ENCODE data around the gene NHEJ1.

The NHEJ1 gene

DNA sequence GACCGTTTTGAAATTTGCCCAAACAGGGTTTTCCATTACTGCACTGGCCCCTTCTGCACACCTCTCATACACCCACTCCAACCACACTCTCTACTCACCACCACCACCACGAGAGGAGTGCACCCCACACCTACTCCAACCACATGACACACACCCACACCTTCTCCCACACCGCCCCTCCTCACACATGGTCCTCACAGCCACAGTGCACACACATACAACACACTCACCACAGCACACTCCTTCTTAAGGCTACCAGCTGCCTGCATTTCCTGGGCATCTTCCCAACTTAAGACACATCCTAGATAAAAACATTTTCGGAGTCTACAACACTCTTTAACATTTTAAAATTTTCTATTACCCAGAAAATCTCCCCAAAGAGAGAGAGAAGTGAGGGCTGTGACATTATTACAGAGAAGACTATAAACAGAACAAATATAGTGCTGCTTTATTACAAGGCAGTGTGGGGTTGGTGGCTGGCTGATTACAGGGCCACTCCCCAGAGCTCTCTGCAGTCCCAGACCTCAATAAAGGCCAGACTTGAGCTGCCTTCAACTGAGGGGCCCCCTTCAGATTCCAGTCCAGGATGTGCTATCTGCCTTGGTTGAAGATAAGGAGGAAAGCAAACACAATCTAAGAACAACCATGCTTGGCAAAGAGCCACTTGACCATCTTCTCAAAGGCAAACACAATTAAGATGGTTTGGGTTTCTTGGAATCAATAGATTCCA lies 36.1 kb downstream of the NHEJ1 start:
- H3K4me3 ChIP-seq (ENCODE audit: low read depth, low read length), result no peak overlapping the region

- H3K4me3 ChIP-seq (ENCODE audit: low read depth, low read length), result no peak overlapping the region
These were observed 37.1 kb downstream of the NHEJ1 start for GRCh38 chr2:219123356-219124135.

DNA sequence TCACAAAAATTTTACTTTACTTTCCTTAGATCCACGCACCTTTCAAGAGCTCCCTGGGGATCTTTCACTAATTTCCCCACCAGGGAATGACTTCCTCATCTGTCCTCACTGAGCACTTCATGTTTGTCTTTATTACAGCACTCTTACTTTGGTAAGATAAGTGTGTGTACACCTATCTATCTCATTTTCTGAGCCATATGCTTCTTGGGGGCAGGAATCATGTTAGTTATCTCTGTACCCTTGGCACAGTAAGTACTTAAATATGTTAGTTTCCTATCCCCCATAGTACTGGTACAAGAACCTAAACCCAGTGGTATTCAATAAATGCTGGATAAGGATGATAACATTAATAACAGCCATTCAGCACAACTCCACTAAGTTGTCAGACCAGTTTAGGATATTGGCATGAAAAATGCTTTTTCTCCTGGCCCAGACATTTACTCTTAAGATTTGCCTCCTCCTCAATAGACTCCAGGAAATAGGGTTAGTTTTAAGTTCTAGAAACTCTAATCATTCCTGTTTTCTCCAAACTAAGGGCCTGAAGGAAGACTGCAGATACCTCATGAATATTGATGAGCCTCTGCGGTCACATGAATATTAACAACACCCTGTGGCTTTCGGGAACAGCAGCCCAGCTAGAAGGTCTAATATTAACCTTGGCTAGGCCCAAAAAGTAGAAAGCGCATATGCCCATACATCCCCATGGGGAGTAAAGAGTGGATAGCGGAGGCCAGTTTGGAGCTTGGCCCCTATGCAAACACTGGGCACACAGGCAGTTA lies 38.2 kb downstream of the NHEJ1 start:
- no peak overlapping the region for H3K4me3 ChIP-seq (ENCODE audit: low read depth, low read length)

DNA sequence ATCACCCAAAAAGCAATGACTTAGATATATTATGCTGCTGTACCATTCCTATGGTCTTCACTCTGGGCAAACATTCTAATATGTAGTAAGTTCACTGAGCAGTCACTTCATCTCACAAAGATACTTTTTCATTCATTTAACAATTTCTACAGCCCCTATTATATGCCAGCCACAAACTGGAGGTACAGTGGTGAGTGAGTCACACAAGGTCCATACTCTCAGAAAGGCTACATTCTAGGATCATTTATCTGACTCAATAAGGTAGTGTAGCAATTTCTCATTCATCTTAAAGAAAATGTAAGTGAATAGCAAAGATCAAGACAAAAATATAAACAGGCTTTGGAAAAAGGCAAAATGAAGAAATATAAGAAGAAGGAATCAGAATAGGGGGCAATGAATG lies 40.5 kb downstream of the NHEJ1 start:
- H3K4me3 ChIP-seq (ENCODE audit: low read depth, low read length), result no peak overlapping the region

DNA sequence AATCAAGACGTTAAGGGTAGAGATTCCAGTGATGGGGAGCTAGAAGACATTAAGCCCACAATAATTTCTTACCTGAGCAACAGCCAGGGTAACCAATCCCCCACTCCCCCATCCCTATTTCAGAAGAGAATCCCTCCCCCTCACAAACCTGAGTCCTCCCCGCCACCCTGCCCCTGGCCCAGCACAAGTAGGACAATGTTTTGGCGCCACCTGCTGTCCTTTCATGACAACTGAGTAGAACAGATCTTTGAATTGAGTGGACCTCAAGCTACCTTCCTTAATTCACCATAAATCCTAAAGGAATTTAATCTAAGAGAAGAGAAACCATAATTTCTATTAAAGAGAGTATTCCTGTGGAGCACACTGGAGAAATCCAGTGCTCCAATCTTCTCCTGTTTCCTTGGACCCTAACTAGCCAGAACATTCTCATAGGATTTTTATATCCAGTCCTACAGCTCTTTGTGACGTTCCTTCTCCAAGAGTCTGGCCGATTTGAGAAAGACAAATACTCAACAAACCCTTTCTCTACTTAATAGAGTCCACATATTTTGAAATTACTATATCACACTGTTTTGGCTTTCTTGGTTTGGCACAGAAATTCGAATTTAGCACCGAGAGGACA lies 41.1 kb downstream of the NHEJ1 start:
- H3K4me3 ChIP-seq (ENCODE audit: low read depth, low read length), result no peak overlapping the region

GRCh38 chr2:219118504-219118903 lies 42.1 kb downstream of the NHEJ1 start:
- H3K4me3 ChIP-seq (ENCODE audit: low read depth, low read length), result no peak overlapping the region

DNA sequence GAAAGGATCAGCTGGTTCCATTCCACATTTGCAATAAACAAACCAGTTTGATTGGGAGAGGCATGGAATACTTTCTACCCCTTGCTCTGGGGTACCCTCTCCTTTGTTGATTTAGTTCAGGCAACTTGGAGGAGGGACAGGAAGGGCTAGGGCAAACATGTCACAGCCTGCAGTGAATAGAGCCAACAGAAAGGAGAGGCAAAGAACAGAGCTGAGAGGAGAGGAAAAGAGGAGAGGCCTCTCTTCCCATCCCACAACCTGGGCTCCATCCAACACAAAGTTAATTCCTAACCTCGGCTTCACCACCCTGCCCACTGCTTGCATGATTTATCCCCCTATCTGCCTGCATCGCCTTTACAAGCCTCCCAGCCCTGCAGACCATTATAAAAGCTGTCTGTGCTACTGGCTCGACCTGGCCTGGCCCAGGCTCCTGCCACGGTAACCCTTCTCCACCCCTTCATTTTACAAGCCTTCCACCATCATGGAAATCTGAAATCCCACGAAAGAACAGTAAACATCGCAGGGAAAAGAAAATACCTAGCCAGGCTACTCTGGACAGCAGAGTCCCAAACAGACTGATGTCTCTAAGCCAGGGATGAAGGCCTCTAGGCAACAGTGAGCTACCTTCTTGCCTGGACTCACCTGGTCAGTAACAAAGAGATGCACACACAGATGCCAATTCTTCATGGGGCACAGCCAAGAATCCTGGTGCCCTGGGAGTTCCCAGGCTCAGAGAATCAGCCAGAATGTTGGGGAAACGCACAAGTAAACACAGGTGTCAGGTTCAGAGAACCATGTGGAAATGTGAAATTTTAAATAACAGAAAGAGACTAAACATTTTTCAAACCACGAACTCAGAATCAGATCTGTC lies 43.6 kb downstream of the NHEJ1 start:
- H3K4me3 ChIP-seq (ENCODE audit: low read depth, low read length), result no peak overlapping the region

- no peak overlapping the region for H3K4me3 ChIP-seq (ENCODE audit: low read depth, low read length)
These were observed 47.8 kb downstream of the NHEJ1 start for GRCh38 chr2:219112651-219113338.

DNA sequence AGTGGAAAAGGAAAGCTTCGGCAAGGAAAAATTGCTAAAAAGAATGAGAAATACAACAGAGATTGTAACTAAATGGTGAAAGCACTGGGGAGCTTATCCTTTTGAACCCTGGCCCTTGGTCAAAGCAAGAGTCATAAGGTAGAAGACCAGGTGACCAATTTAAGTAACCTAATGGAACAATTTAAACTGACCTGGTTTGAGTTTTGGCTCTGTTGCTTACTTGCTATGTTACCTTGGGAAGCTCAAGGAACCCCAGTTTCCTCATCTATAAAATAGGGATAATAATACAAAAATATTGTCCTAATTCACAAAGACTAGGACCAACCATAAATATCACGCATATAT lies 48.6 kb downstream of the NHEJ1 start:
- H3K4me3 ChIP-seq (ENCODE audit: low read depth, low read length), result no peak overlapping the region

DNA sequence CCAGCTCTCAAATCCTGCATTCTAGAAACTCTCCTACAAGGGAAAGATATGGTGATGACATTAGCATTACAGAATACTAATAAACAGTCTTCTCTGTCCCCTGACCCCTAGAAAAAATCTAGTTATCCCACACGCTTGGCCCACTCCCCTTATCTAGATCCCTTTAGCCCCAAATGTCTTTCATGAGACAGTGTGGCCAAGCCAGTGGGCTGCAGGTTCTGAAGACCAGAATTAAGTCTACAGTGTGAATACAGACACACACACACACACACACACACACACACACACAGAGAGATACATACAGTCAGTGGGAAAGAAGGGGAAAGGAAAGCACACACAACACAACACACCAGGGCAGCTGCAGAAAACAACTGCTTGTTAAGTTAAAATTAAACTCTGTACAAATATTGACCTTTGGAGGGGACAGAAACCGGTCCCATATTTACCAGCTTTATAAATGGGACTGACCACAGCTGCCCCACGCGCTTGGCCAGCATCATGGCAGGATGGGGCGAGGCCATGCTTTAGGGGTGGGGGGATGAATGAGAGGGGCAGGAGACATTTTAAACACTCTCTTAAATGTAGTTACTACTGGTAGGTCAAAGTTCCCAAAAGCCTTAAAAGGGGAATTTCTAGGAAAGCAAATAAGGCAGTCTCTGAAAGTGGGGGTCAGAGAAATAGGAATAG lies 49.1 kb downstream of the NHEJ1 start:
- H3K4me3 ChIP-seq (ENCODE audit: low read depth, low read length), result no peak overlapping the region

DNA sequence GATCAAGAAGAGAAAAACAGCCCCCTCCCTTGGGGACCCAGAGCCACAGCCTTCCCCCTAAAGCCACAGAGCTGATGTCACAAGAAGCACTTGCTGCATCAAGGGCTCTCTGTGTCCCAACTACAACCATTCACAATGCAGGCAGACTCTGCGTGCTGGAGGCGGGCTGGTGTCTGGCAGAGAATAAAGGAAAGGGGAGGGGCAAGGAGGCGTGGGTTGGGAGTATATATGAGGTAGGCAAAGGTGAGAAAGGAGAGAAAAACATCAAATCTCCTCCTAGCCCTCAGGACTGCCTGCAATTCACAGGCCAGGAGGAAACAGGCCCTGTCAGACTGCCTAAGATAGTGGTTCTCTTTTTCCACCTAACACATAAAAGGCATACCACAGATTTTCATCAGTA lies 51.1 kb downstream of the NHEJ1 start:
- no peak overlapping the region for H3K4me3 ChIP-seq (ENCODE audit: low read depth, low read length)

GRCh38 chr2:219107758-219108157 lies 52.9 kb downstream of the NHEJ1 start:
- H3K4me3 ChIP-seq (ENCODE audit: low read depth, low read length), result no peak overlapping the region

GRCh38 chr2:219106251-219106650 lies 54.4 kb downstream of the NHEJ1 start:
- no peak overlapping the region for H3K4me3 ChIP-seq (ENCODE audit: low read depth, low read length)

- no peak overlapping the region for H3K4me3 ChIP-seq (ENCODE audit: low read depth, low read length)
These were observed 56.2 kb downstream of the NHEJ1 start for GRCh38 chr2:219104107-219105035.

DNA sequence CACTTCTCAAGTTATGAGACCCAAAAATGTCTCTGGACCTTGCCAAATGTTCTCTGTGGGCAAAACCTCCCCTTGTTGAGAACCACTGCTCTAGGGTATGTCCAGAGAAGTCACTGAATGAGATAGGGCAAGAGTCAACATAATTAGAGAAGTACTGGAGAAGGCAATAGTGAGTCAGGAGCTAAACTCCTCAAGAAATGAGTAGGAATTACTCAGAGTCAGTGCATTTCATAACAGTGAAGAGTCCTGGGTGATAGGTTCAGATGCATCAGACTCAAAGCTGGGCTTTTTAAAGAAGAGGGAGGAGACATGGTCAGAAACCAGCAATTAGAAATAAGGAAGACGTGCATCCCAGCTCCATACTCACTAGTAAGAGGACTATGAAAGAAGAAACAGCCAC lies 61.3 kb downstream of the NHEJ1 start:
- H3K4me3 ChIP-seq (ENCODE audit: low read depth, low read length), result no peak overlapping the region

- no peak overlapping the region for H3K4me3 ChIP-seq (ENCODE audit: low read depth, low read length)
These were observed 65.1 kb downstream of the NHEJ1 start for GRCh38 chr2:219095406-219095935.

DNA sequence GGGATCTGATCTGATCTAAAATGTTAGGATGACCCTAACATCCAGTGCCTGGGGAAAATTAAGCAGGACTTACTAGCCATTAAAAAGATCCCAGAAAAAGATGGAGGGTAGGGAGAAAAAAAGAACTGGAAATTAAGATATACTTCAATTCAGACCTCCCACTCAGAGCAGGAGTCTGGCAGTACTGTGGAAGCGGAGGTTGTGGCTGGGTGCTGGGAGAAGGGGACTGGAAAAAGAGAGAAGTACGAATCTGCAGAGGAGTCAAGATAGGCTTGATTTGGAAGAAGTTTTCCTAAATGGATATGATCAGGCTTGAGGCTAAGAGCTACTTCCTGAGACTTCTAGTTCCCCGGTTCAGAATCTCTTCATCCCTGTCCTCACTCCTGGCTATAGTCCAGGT lies 66.4 kb downstream of the NHEJ1 start:
- H3K4me3 ChIP-seq (ENCODE audit: low read depth, low read length), result no peak overlapping the region

All from iPS-11a (cell line).